ENCODE results near the gene MLPH.

Gene MLPH

DNA sequence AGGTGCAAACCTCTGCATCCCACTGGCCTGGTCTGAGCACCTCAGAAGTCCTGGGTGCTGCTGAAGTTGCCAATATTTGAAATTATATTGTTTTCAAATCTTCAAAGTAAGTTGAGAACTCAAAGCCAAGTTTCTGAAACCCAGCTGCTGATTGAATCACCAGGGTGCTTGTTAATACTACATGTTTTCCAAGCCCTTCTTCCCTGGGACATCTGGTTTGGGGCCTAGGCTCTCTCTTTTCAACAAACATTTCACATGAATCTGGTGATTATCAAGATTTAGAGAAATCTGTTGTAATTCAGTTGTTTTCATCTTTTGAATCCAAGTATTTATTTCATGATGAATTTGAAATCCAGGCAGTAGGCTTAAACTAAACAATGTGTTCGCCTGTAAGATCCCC, 24.4 kb downstream of the MLPH start:
- no peak for DNase-seq (ENCODE audit: low read depth)
- H3K4me3 ChIP-seq (replicated peaks; ENCODE audit: low read depth, low read length) = no peak overlapping the region
- TF ChIP-seq, protein P1, sequence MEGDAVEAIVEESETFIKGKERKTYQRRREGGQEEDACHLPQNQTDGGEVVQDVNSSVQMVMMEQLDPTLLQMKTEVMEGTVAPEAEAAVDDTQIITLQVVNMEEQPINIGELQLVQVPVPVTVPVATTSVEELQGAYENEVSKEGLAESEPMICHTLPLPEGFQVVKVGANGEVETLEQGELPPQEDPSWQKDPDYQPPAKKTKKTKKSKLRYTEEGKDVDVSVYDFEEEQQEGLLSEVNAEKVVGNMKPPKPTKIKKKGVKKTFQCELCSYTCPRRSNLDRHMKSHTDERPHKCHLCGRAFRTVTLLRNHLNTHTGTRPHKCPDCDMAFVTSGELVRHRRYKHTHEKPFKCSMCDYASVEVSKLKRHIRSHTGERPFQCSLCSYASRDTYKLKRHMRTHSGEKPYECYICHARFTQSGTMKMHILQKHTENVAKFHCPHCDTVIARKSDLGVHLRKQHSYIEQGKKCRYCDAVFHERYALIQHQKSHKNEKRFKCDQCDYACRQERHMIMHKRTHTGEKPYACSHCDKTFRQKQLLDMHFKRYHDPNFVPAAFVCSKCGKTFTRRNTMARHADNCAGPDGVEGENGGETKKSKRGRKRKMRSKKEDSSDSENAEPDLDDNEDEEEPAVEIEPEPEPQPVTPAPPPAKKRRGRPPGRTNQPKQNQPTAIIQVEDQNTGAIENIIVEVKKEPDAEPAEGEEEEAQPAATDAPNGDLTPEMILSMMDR (IDR thresholded peaks at IDR 0.05; ENCODE audit: low read length, missing control alignments) = no peak

DNA sequence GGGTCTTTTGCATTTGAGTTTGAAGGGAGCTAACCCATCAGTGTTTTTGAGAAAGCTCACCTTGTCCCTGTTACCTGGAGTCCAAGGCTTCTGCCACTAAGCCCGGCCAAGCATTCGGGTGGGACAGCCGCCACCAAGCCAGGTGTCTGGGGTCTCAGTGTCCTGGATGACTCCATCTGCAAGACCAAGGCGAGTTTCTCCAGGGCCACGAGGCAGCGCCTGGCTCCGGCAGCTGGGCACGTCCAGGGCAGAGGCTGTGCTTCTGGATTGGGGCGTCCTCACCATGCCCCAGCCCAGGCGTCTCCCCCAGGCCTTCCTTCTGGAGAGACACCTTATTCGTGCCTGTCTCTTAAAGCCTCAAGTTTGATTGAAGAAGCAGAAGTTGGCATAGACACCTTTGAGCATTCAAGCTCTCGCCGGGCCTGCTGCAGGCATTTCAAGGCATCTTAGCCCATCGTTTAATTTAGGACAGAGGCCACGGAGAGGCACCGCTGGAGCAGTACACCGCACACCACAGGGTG, 24.9 kb downstream of the MLPH start:
- TF ChIP-seq, protein P1 (IDR thresholded peaks at IDR 0.05; ENCODE audit: low read length, missing control alignments) = no peak
- DNase-seq (ENCODE audit: low read depth) = no peak
- H3K4me3 ChIP-seq (replicated peaks; ENCODE audit: low read depth, low read length) = no peak overlapping the region

DNA sequence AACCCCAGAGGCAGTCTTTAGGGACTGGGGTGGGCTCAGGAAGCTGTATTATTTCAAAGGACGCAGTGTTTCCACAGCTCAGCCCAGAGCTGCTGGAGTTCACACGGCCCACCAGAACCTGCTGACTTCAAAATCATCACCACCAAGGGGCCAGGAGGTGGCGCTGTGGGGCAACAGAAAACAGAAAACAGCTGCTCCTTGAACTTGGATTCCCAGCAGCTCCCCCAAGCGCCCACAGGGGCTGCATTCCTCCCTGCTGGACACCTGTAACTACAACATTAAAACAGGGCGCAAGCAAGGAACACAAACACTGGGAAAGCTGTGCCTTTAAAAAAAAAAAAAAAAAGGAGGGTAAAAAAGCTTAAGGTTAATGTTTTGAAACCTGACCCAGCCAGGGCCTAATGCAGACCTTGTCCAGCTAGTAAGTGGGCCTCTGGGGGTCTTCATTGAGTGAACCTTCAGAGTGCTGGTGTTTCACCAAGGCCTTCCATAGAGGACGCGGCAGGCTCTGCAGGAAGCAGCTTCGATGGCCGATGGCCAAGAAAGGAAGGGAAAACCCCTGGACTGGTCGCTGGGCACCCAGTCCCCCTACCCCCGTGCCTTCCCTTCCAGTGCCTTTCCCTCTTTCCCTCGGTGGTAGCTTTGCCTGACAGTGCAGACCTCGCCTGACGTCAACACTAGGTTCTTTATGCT, 25.9 kb downstream of the MLPH start:
- TF ChIP-seq, protein P1 (IDR thresholded peaks at IDR 0.05; ENCODE audit: low read length, missing control alignments) = peak; percentile 84
- peak; percentile 91 for DNase-seq (ENCODE audit: low read depth)
- no peak overlapping the region for H3K4me3 ChIP-seq (replicated peaks; ENCODE audit: low read depth, low read length)

DNA sequence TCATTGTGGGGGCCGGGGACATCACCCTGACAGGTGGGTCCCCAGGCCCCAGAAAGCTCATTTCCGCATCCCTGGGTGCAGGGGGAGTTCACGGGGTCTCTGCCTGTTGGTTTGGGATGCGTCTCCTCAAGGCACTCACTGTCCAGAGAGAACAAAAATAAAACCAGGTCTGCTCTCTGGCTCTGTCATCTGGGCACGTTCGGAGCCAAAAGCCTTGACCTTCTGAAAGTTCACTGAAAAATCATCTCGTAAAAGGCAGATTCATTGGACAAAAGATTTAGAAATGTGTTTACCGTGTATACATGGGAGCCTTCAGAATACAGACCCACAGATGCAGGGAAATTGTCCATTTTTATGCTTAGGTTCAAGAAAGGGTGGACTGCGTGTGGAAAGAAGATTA, 26.6 kb downstream of the MLPH start:
- no peak for DNase-seq (ENCODE audit: low read depth)
- TF ChIP-seq, protein P1 (IDR thresholded peaks at IDR 0.05; ENCODE audit: low read length, missing control alignments) = no peak
- no peak overlapping the region for H3K4me3 ChIP-seq (replicated peaks; ENCODE audit: low read depth, low read length)

DNA sequence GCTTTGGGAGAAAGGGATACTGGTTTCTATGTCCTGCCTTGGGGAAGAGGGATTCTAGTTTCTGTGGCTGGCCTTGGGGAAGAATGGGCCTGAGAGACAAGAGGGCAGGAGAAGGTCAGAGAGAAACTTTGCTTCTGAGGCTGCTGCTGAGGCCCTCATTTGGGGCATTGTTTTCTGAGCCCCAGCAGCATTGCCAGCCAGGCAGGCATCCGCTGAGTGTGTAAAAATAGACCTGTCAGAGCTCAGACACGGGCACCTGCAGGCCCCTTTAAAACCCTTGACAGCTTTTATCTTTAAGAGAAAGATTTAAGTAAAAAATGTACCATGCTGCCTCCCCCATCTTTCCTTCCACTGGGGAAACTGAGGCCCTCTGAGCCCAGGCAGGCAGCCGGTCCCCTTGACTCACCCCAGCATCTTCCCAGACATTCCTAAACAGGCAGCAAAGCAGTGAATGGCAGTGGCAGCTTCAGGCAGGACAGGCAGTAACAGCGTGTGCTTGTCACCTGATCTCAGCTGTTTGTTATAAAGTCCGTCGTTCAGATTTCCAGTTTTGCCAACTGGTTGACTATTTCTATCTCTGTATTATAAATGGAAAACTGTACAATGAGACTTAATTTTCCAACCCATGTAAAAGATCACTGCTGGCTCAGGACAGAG, 27.6 kb downstream of the MLPH start:
- H3K4me3 ChIP-seq (replicated peaks; ENCODE audit: low read depth, low read length) = no peak overlapping the region
- no peak for DNase-seq (ENCODE audit: low read depth)
- TF ChIP-seq, protein P1 (IDR thresholded peaks at IDR 0.05; ENCODE audit: low read length, missing control alignments) = no peak

DNA sequence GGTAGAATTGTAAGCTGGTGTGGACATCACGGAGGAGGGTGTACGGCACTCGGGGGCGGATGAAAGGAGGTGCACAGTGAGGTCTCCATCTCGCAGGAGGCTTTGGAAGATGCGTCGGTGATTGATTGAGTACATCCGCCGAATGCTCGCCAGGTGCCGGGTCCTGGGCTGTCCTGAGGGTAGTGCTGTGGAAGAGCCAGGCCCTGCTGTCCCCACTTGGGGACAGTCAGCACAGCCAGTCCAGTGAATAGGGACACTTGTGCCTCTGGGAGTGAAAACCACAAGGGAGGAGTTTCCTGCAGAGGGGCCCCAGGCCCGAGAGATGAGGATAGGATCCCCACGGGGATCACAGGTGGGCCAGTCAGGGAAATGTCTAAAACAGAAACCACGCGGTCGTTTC, 28.1 kb downstream of the MLPH start:
- no peak overlapping the region for H3K4me3 ChIP-seq (replicated peaks; ENCODE audit: low read depth, low read length)
- no peak for DNase-seq (ENCODE audit: low read depth)
- TF ChIP-seq, protein P1 (IDR thresholded peaks at IDR 0.05; ENCODE audit: low read length, missing control alignments) = no peak

Data from fibroblast of pulmonary artery (primary cell).